Activated CD8-positive, alpha-beta memory T cell treated with anti-CD3 and anti-CD28 coated beads, Interleukin-2, amount 50 U/mL, for 1 hour (primary cell): ENCODE measurements around the gene AHDC1.
"Not testable (repeated sequence)": the region's sequence is repeated elsewhere in the genome, so short reads cannot be mapped to it uniquely, and the experiment has no call there.

ENCODE experiments used
- DNase-seq: peaks from one replicate; pipeline ENCODE4 v3.0.0-alpha.2; 2020; ENCODE audit errors: extremely low read depth

The AHDC1 gene

GRCh38 chr1:27603681-27604578 lies at the start of gene AHDC1:
Gene AHDC1 (minus strand): TSS chr1:27604144. CDS start chr1:27552115, 52,029 bp downstream.
- peak; percentile 78 for DNase-seq

GRCh38 chr1:27652111-27652864 lies 48.3 kb upstream of the AHDC1 start:
- no peak for DNase-seq

- no peak for DNase-seq
These were observed 46.7 kb upstream of the AHDC1 start for GRCh38 chr1:27650539-27651175.

GRCh38 chr1:27650171-27650538 lies 46.2 kb upstream of the AHDC1 start:
- DNase-seq = no peak

GRCh38 chr1:27649306-27649635 lies 45.3 kb upstream of the AHDC1 start:
- no peak for DNase-seq

- no peak for DNase-seq
These were observed 44.8 kb upstream of the AHDC1 start for GRCh38 chr1:27648602-27649305.

- no peak for DNase-seq
These were observed 43.4 kb upstream of the AHDC1 start for GRCh38 chr1:27647328-27647727.

- no peak for DNase-seq
These were observed 42.7 kb upstream of the AHDC1 start for GRCh38 chr1:27646676-27647075.

GRCh38 chr1:27645071-27645415 lies 41.1 kb upstream of the AHDC1 start:
- no peak for DNase-seq

GRCh38 chr1:27644369-27645070 lies 40.6 kb upstream of the AHDC1 start:
- DNase-seq = no peak

GRCh38 chr1:27643600-27644368 lies 39.8 kb upstream of the AHDC1 start:
- peak; percentile 50 for DNase-seq

GRCh38 chr1:27640514-27640913 lies 36.6 kb upstream of the AHDC1 start:
- not testable (repeated sequence) for DNase-seq

- DNase-seq = no peak
These were observed 34.9 kb upstream of the AHDC1 start for GRCh38 chr1:27638805-27639204.

GRCh38 chr1:27638047-27638734 lies 34.2 kb upstream of the AHDC1 start:
- DNase-seq = no peak

- DNase-seq = no peak
These were observed 31.6 kb upstream of the AHDC1 start for GRCh38 chr1:27635396-27636142.

- DNase-seq = no peak
These were observed 31.0 kb upstream of the AHDC1 start, which contains the start of gene FGR for GRCh38 chr1:27634985-27635367. Gene FGR (minus strand): TSS chr1:27635185. CDS start chr1:27623916, 11,269 bp downstream.

- DNase-seq = no peak
These were observed 30.4 kb upstream of the AHDC1 start for GRCh38 chr1:27634177-27634984.

- no peak for DNase-seq
These were observed 29.8 kb upstream of the AHDC1 start for GRCh38 chr1:27633640-27634176.
